Measurements from ENCODE around the gene KATNAL2. TPM values are rescaled to one million over a fixed set of nuclear protein-coding genes. Genes with fewer than 3 reads are reported as not detected.

KATNAL2 gene
- total RNA-seq = under 1 TPM; 0.45 to 0.52 TPM

- Mint-ChIP-seq H3K36me3 (ENCODE audit: low read depth) (no peaks in the 10 kb centered on the region), H3K27ac (peak within 1 kb of the TSS; percentile 86), H3K4me3 (peak within 1 kb of the TSS; percentile 86), H3K4me1 (ENCODE audit: low read depth) (peaks cover 48% of the 10 kb centered on the region), H3K9me3 (no peaks in the 10 kb centered on the region), H3K27me3 (ENCODE audit: low read depth) (no peaks in the 10 kb centered on the region)
- CTCF ChIA-PET = no interaction called here
- intact Hi-C loops (cut with micrococcal nuclease) = loop anchor here (1.0 to 10.0 kb wide), 8 partner anchors 26 to 820 kb away; partner anchors contain the start of genes ATP5F1A, HDHD2 and ST8SIA5
- peak; percentile 71 for DNase-seq
These were observed at the start of gene KATNAL2, which contains the start of gene PIAS2 for GRCh38 chr18:46917108-46917802. Gene KATNAL2, plus strand, starts transcription at chr18:46917602. Its CDS starts 29,271 bp downstream, at chr18:46946873. Gene PIAS2, minus strand, starts transcription at chr18:46917507. Its CDS starts 162 bp downstream, at chr18:46917345.

- Mint-ChIP-seq H3K27me3 (ENCODE audit: low read depth) (no peaks in the 10 kb centered on the region), H3K4me3 (no peak overlapping the region), H3K36me3 (ENCODE audit: low read depth) (peaks cover 58% of the 10 kb centered on the region), H3K27ac (peak overlapping the region; percentile 48), H3K4me1 (ENCODE audit: low read depth) (peaks cover 15% of the 10 kb centered on the region), H3K9me3 (peaks cover 31% of the 10 kb centered on the region)
- intact Hi-C loops (cut with micrococcal nuclease) = no loop called here
- CTCF ChIA-PET = no interaction called here
- no peak for DNase-seq
These were observed 49.1 kb upstream of the KATNAL2 start for GRCh38 chr18:46868169-46868921.

- peaks cover 65% of the 10 kb centered on the region for H3K36me3 Mint-ChIP-seq (ENCODE audit: low read depth)
- no peaks in the 10 kb centered on the region for H3K27me3 Mint-ChIP-seq (ENCODE audit: low read depth)
- no peak for DNase-seq
- intact Hi-C loops (cut with micrococcal nuclease) = no loop called here
- H3K27ac Mint-ChIP-seq = peak overlapping the region; percentile 62
- no peak overlapping the region for H3K4me3 Mint-ChIP-seq
- H3K4me1 Mint-ChIP-seq (ENCODE audit: low read depth) = peaks cover 20% of the 10 kb centered on the region
- peaks cover 35% of the 10 kb centered on the region for H3K9me3 Mint-ChIP-seq
- CTCF ChIA-PET = interaction anchor here (0.5 to 1.2 kb wide), 2 partner anchors 8 to 12 kb away, joined by 3 to 6 read pairs; no protein-coding TSS in a partner anchor
These were observed 39.9 kb upstream of the KATNAL2 start for GRCh38 chr18:46877329-46877987.

GRCh38 chr18:46883180-46883579 is 34.2 kb upstream of the KATNAL2 start:
- peaks cover 35% of the 10 kb centered on the region for H3K36me3 Mint-ChIP-seq (ENCODE audit: low read depth)
- intact Hi-C loops (cut with micrococcal nuclease) = no loop called here
- no peak overlapping the region for H3K4me3 Mint-ChIP-seq
- H3K27ac Mint-ChIP-seq = no peak overlapping the region
- peaks cover 5% of the 10 kb centered on the region for H3K4me1 Mint-ChIP-seq (ENCODE audit: low read depth)
- no peak for DNase-seq
- peaks cover 14% of the 10 kb centered on the region for H3K9me3 Mint-ChIP-seq
- CTCF ChIA-PET = no interaction called here
- no peaks in the 10 kb centered on the region for H3K27me3 Mint-ChIP-seq (ENCODE audit: low read depth)

GRCh38 chr18:46886893-46887292 is 30.5 kb upstream of the KATNAL2 start:
- Mint-ChIP-seq H3K36me3 (ENCODE audit: low read depth) (peaks cover 40% of the 10 kb centered on the region), H3K27me3 (ENCODE audit: low read depth) (no peaks in the 10 kb centered on the region), H3K27ac (no peak overlapping the region), H3K4me3 (no peak overlapping the region), H3K9me3 (peaks cover 13% of the 10 kb centered on the region), H3K4me1 (ENCODE audit: low read depth) (peaks cover 13% of the 10 kb centered on the region)
- intact Hi-C loops (cut with micrococcal nuclease) = no loop called here
- CTCF ChIA-PET = no interaction called here
- DNase-seq = no peak

GRCh38 chr18:46888965-46889364 is 28.4 kb upstream of the KATNAL2 start:
- CTCF ChIA-PET = no interaction called here
- Mint-ChIP-seq H3K27me3 (ENCODE audit: low read depth) (no peaks in the 10 kb centered on the region), H3K4me3 (no peak overlapping the region), H3K27ac (no peak overlapping the region), H3K36me3 (ENCODE audit: low read depth) (peaks cover 45% of the 10 kb centered on the region), H3K4me1 (ENCODE audit: low read depth) (peaks cover 32% of the 10 kb centered on the region), H3K9me3 (peaks cover 13% of the 10 kb centered on the region)
- intact Hi-C loops (cut with micrococcal nuclease) = no loop called here
- DNase-seq = no peak

GRCh38 chr18:46891742-46892214 is 25.6 kb upstream of the KATNAL2 start:
- H3K4me3 Mint-ChIP-seq = no peak overlapping the region
- H3K27ac Mint-ChIP-seq = peak overlapping the region; percentile 30
- DNase-seq = peak; percentile 43
- peaks cover 13% of the 10 kb centered on the region for H3K9me3 Mint-ChIP-seq
- intact Hi-C loops (cut with micrococcal nuclease) = loop anchor here (1.0 kb wide), 1 partner anchor 26 kb away; the partner anchor contains the start of genes KATNAL2 and PIAS2
- peaks cover 56% of the 10 kb centered on the region for H3K36me3 Mint-ChIP-seq (ENCODE audit: low read depth)
- CTCF ChIA-PET = interaction anchor here (0.8 kb wide), 1 partner anchor 40 kb away, joined by 3 read pairs; no protein-coding TSS in a partner anchor
- H3K4me1 Mint-ChIP-seq (ENCODE audit: low read depth) = peaks cover 42% of the 10 kb centered on the region
- no peaks in the 10 kb centered on the region for H3K27me3 Mint-ChIP-seq (ENCODE audit: low read depth)

- Mint-ChIP-seq H3K36me3 (ENCODE audit: low read depth) (peaks cover 52% of the 10 kb centered on the region), H3K4me3 (no peak overlapping the region), H3K9me3 (peaks cover 11% of the 10 kb centered on the region), H3K27ac (no peak overlapping the region), H3K27me3 (ENCODE audit: low read depth) (no peaks in the 10 kb centered on the region), H3K4me1 (ENCODE audit: low read depth) (peaks cover 40% of the 10 kb centered on the region)
- intact Hi-C loops (cut with micrococcal nuclease) = no loop called here
- CTCF ChIA-PET = interaction anchor here (0.6 kb wide), 1 partner anchor 11 kb away, joined by 4 read pairs; no protein-coding TSS in a partner anchor
- DNase-seq = no peak
These were observed 24.6 kb upstream of the KATNAL2 start for GRCh38 chr18:46892842-46893241.

GRCh38 chr18:46893360-46893759 is 24.0 kb upstream of the KATNAL2 start:
- Mint-ChIP-seq H3K4me3 (no peak overlapping the region), H3K4me1 (ENCODE audit: low read depth) (peaks cover 40% of the 10 kb centered on the region), H3K36me3 (ENCODE audit: low read depth) (peaks cover 47% of the 10 kb centered on the region), H3K27me3 (ENCODE audit: low read depth) (no peaks in the 10 kb centered on the region), H3K27ac (no peak overlapping the region), H3K9me3 (peaks cover 11% of the 10 kb centered on the region)
- intact Hi-C loops (cut with micrococcal nuclease) = no loop called here
- DNase-seq = no peak
- CTCF ChIA-PET = no interaction called here

- no peaks in the 10 kb centered on the region for H3K27me3 Mint-ChIP-seq (ENCODE audit: low read depth)
- peaks cover 40% of the 10 kb centered on the region for H3K4me1 Mint-ChIP-seq (ENCODE audit: low read depth)
- DNase-seq = peak; percentile 6
- peaks cover 6% of the 10 kb centered on the region for H3K9me3 Mint-ChIP-seq
- intact Hi-C loops (cut with micrococcal nuclease) = no loop called here
- H3K36me3 Mint-ChIP-seq (ENCODE audit: low read depth) = peaks cover 40% of the 10 kb centered on the region
- no peak overlapping the region for H3K4me3 Mint-ChIP-seq
- no peak overlapping the region for H3K27ac Mint-ChIP-seq
- CTCF ChIA-PET = interaction anchor here (0.6 kb wide), 1 partner anchor 78 kb away, joined by 3 read pairs; no protein-coding TSS in a partner anchor
These were observed 23.3 kb upstream of the KATNAL2 start for GRCh38 chr18:46894124-46894523.

- peaks cover 15% of the 10 kb centered on the region for H3K4me1 Mint-ChIP-seq (ENCODE audit: low read depth)
- H3K9me3 Mint-ChIP-seq = no peaks in the 10 kb centered on the region
- DNase-seq = no peak
- H3K4me3 Mint-ChIP-seq = no peak overlapping the region
- H3K36me3 Mint-ChIP-seq (ENCODE audit: low read depth) = peaks cover 36% of the 10 kb centered on the region
- CTCF ChIA-PET = interaction anchor here (1.4 kb wide), 1 partner anchor 9 kb away, joined by 3 read pairs; no protein-coding TSS in a partner anchor
- intact Hi-C loops (cut with micrococcal nuclease) = no loop called here
- H3K27me3 Mint-ChIP-seq (ENCODE audit: low read depth) = no peaks in the 10 kb centered on the region
- no peak overlapping the region for H3K27ac Mint-ChIP-seq
These were observed 18.0 kb upstream of the KATNAL2 start for GRCh38 chr18:46899274-46899948.

Measured in activated naive CD4-positive, alpha-beta T cell treated with anti-CD3 and anti-CD28 coated beads for 36 hours (primary cell).